IPS-18c (cell line): ENCODE measurements around the gene OSER1.
"Not testable (repeated sequence)": the region's sequence is repeated elsewhere in the genome, so short reads cannot be mapped to it uniquely, and the experiment has no call there.

ENCODE experiments used
- H3K4me3 ChIP-seq: 2 replicates; pipeline ENCODE4 v1.7.0; 2013; ENCODE audit warnings: low read depth, mild to moderate bottlenecking, low read length, moderate library complexity; ENCODE audit not compliant: insufficient read depth
- H3K9me3 ChIP-seq: one replicate; pipeline ENCODE4 v1.6.1; 2013; ENCODE audit warnings: mild to moderate bottlenecking, low read length, moderate library complexity; ENCODE audit not compliant: control insufficient read depth, insufficient read depth

The OSER1 gene

GRCh38 chr20:44209686-44210405 is 725 bp downstream of the OSER1 start:
- H3K4me3 ChIP-seq = peak overlapping the region; percentile 94
- no peaks in the 10 kb centered on the region for H3K9me3 ChIP-seq

- H3K4me3 ChIP-seq = peak overlapping the region; percentile 6; the same call in 1 of the 2 replicates
- no peaks in the 10 kb centered on the region for H3K9me3 ChIP-seq
Observed at GRCh38 chr20:44208770-44209169, 1.8 kb downstream of the OSER1 start.

- no peak overlapping the region for H3K4me3 ChIP-seq
- H3K9me3 ChIP-seq = no peaks in the 10 kb centered on the region
Observed at GRCh38 chr20:44208165-44208564, 2.4 kb downstream of the OSER1 start.

GRCh38 chr20:44207126-44207723 is 3.3 kb downstream of the OSER1 start:
- H3K4me3 ChIP-seq = no peak overlapping the region
- no peaks in the 10 kb centered on the region for H3K9me3 ChIP-seq

GRCh38 chr20:44206132-44206531 is 4.4 kb downstream of the OSER1 start:
- Histone ChIP-seq H3K4me3 (no peak overlapping the region), H3K9me3 (no peaks in the 10 kb centered on the region)

- H3K4me3 ChIP-seq = no peak overlapping the region
- no peaks in the 10 kb centered on the region for H3K9me3 ChIP-seq
Observed at GRCh38 chr20:44204832-44205215, 5.7 kb downstream of the OSER1 start.

- no peaks in the 10 kb centered on the region for H3K9me3 ChIP-seq
- no peak overlapping the region for H3K4me3 ChIP-seq
Observed at GRCh38 chr20:44204156-44204831, 6.3 kb downstream of the OSER1 start.

GRCh38 chr20:44203161-44203560 is 7.4 kb downstream of the OSER1 start:
- Histone ChIP-seq H3K9me3 (no peaks in the 10 kb centered on the region), H3K4me3 (no peak overlapping the region)

GRCh38 chr20:44200983-44201382 is 9.6 kb downstream of the OSER1 start:
- H3K9me3 ChIP-seq = no peaks in the 10 kb centered on the region
- H3K4me3 ChIP-seq = no peak overlapping the region

GRCh38 chr20:44200371-44200770 is 10.2 kb downstream of the OSER1 start:
- no peaks in the 10 kb centered on the region for H3K9me3 ChIP-seq
- H3K4me3 ChIP-seq = no peak overlapping the region

- H3K9me3 ChIP-seq = no peaks in the 10 kb centered on the region
- H3K4me3 ChIP-seq = no peak overlapping the region
Observed at GRCh38 chr20:44199877-44200276, 10.7 kb downstream of the OSER1 start.

GRCh38 chr20:44198872-44199271 is 11.7 kb downstream of the OSER1 start:
- Histone ChIP-seq H3K9me3 (no peaks in the 10 kb centered on the region), H3K4me3 (no peak overlapping the region)

GRCh38 chr20:44196271-44196670 is 14.3 kb downstream of the OSER1 start:
- H3K4me3 ChIP-seq = no peak overlapping the region
- no peaks in the 10 kb centered on the region for H3K9me3 ChIP-seq

- Histone ChIP-seq H3K9me3 (no peaks in the 10 kb centered on the region), H3K4me3 (no peak overlapping the region)
Observed at GRCh38 chr20:44195605-44196004, 15.0 kb downstream of the OSER1 start.

GRCh38 chr20:44193801-44194200 is 16.8 kb downstream of the OSER1 start:
- Histone ChIP-seq H3K4me3 (no peak overlapping the region), H3K9me3 (no peaks in the 10 kb centered on the region)

- H3K4me3 ChIP-seq, H3K9me3 ChIP-seq: not testable (repeated sequence)
Observed at GRCh38 chr20:44191640-44192039, 18.9 kb downstream of the OSER1 start.

- H3K9me3 ChIP-seq, H3K4me3 ChIP-seq: not testable (repeated sequence)
Observed at GRCh38 chr20:44190197-44190852, 20.2 kb downstream of the OSER1 start.

- Histone ChIP-seq H3K4me3 (no peak overlapping the region), H3K9me3 (no peaks in the 10 kb centered on the region)
Observed at GRCh38 chr20:44188752-44189151, 21.8 kb downstream of the OSER1 start.
